GM18861 (cell line): ENCODE data around the gene PLA2G2F.

Experiments
- ATAC-seq: cut with Tn5 transposase; IDR thresholded peaks from one replicate; pipeline ENCODE4 v1.9.1; 2021; ENCODE audit not compliant: unreplicated experiment

The PLA2G2F gene

GRCh38 chr1:20141001-20141400 is 1.9 kb downstream of the PLA2G2F start:
- ATAC-seq = no peak

- no peak for ATAC-seq
Measured at GRCh38 chr1:20141466-20141865, 2.3 kb downstream of the PLA2G2F start.

- ATAC-seq = no peak
Measured at GRCh38 chr1:20142001-20142710, 3.0 kb downstream of the PLA2G2F start.

GRCh38 chr1:20143318-20143717 is 4.2 kb downstream of the PLA2G2F start:
- ATAC-seq = no peak

GRCh38 chr1:20143734-20144565 is 4.8 kb downstream of the PLA2G2F start:
- ATAC-seq = no peak

DNA sequence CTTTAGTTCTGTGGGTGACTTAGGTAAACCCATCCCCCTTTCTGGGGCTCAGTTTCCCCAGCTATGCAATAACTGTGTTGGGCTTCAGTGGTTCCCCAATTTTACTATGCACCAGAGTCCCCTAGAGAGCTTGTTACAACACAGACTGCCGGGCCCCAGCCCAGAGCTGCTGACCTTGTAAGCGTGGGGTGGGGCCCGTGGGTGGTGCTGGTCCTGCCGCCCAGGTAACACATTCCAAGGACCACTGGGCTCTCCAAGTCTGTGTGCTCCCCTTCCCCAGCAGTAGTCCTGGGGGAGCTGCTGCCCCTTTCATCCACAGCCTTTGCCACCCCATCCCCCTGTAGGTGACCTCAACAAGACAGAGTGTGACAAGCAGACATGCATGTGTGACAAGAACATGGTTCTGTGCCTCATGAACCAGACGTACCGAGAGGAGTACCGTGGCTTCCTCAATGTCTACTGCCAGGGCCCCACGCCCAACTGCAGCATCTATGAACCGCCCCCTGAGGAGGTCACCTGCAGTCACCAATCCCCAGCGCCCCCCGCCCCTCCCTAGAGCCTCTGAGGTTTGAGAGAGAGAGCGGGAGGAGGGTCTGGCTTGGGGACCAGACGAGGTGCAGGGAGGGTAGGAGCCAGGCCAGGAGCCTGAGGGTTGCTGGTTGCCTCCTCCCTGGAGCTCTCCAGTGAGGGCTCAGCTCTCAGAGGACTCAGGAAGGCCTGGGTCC is 8.9 kb downstream of the PLA2G2F start:
- no peak for ATAC-seq

GRCh38 chr1:20148571-20149500 is 9.7 kb downstream of the PLA2G2F start:
- no peak for ATAC-seq

DNA sequence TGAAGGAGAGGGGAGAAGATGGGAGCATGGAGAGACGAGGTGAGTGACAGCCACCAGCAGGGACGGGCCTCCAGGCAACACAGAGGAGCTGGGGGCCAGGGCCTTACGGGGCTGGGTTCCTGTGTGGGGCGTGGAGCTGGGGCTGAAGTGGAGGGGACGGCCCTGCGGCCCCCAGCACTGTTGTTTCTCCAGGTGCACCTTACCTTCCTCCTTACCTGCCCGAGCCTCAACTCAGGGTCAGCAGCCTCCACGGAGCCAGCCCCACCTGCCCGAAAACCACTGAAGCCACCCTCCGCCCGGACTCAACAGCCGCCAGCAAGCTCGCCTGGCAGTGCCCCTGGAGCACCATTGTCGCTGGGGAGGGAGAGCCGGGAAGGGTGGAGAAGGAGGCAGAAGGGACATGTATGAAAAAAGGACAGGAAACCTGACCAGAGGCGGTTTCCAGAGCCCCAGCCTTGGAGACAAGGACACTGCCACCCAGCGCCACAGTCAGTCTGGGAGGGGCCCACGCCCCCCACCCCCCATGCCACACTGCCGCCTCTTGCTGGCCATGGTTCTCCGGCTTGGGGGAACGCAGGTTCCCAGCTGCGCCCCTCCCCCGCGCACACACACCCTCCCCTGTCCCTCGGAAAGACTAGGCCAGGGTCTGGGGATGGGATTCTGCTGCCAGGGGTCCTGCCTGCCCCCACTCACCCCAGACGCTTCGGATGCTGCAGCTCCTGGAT is 10.6 kb downstream of the PLA2G2F start:
- ATAC-seq = no peak

- no peak for ATAC-seq
Measured at GRCh38 chr1:20150326-20150705, 11.2 kb downstream of the PLA2G2F start.

GRCh38 chr1:20150969-20151368 is 11.8 kb downstream of the PLA2G2F start:
- no peak for ATAC-seq

DNA sequence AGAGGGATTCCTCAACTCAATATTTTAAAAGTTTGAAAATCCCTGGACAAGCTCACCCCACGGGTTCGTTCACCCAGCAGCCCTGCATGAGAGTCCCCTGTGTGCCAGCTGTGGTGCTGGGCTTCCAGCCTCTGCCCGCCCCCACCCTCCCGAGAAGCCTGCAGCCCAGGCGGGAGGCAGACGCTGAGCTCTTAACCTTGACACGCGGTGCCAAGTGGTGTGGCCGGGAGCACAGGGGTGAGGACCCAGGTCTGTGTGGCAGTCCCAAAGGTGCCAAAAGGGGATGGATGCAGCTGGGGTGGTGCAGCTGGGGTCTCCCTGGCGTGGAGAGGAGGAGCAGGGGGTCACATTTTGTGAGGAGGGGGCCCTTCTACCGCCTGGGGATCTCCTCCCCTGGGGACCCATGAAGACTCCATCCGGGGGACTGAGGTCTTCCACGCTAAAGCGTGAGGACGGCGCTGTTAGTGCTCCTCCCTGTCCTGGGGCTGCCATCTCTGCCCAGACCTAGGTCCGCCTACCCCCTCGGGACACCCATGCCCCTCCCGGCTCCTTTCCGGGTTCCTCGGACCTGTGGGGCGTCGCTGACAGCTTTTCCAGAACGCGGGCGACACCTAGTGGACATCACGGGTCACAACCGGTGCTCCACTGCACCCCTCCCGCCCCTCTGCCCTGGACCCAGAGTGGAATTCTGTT is 12.9 kb downstream of the PLA2G2F start:
- no peak for ATAC-seq

- no peak for ATAC-seq
Measured at GRCh38 chr1:20152599-20152930, 13.4 kb downstream of the PLA2G2F start.

DNA sequence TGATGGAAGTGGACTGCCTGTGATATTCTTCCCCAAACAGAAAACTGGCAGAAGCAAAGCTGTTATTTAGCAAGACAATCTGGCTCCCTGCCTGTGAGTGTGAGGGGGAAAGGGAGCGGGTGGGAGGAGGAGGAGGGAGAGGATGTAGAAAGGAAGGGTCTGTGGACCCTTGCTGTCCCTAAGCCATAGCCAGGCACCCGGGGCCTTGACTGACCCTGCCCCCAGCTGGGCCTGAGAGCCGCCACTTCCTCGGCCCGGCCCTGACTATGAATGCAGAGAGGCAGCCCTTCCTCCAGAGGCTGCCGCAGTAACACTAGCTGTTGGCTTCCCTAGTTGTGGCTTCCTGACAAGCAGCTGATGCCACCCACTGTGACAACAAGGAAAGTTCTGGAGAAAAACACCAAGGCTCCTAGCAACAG is 13.9 kb downstream of the PLA2G2F start:
- no peak for ATAC-seq

DNA sequence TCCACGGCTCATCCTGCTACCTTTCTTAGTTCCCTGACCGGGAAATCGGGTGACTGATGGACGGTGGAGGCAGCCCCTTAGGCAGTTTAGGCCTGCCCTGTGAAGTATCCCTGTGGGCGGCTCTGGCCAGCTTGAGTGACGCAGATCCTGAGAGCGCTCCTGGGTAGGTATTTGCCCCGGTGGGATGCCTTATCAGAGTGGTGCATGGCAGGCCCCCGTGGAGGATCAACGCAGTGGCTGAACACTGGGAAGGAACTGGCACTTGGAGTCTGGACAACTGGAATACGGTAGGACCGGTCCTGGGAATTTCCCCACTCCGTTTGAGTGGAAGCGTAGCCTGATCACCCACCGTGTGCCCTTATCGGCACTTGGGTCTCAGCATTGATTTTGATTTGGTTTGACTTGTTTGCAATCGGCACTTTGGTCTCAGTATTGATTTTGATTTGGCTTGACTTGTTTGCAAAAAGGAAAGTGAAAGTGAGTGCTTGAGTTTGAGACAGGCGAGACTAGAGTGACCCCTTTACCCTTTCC is 15.2 kb downstream of the PLA2G2F start:
- no peak for ATAC-seq

DNA sequence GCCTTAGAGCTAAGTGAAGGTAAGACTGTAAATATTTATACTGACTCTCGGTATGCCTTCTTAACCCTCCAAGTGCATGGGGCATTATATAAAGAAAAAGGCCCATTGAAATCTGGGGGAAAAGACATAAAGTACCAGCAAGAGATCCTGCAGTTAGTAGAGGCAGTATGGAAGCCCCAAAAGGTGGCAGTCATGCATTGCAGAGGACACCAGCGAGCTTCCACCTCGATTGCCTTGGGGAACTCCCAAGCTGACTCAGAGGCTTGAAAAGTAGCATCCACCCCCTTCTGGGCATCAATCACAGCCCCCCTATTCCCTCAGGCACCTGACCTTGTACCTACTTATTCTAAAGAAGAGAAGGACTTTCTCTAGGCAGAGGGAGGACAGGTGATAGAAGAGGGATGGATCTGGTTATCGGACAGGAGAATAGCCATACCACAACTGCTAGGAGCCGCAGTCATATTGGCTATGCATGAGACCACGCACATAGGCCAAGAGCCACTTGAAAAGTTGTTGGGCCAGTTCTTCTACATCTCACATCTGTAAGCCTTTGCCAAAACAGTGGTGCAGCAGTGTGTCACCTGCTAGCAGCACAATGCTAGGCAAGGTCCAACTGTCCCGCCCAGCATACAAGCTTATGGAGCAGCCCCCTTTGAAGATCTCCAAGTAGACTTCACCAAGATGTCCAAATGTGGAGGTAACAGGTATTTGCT is 19.4 kb downstream of the PLA2G2F start:
- ATAC-seq = no peak

GRCh38 chr1:20160034-20160433 is 20.9 kb downstream of the PLA2G2F start:
- ATAC-seq = no peak

DNA sequence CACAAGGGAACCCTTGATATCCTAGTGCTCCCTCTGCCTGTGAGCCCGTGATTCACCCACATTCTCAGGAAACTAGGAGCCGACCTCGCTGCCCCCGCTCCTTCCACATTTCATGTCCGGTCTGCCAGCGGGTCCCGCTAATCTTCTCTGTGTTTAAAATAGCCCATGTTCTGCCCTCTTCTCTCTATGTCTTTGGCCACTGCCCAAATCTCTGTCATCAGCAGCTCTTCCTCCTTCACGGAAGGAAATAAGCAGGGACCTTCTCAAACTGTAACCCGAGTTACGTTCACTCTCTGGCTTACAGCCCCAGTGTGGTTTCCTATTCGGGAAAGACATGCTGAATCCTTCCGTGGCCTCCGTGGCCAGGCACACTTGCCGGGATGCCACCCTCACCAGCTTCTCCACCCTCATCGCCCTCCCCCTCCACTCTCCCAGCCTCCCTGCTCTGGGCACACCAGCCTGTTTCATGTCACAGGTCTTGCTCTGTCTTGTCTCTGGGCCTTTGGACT is 25.6 kb downstream of the PLA2G2F start:
- ATAC-seq = no peak

DNA sequence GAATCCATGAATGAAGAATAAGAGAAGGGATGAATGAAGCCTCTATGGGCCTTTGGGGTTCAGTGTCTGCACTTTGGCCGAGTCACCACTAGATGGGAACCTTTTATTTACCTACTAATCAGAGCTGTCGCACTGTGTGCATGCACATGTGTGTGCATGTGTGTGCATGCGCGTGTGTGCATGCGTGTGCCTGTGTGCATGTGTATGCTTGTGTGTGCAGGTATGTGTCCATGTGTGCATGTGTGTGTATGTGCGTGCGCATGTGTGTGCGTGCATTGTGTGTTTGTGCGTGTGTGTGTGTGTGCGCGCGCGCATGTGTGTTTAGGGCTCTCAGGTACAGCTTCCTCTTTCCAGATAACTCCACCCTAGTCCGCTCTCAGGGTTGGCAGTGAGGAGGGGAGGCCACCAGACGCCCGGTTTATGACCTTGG is 26.4 kb downstream of the PLA2G2F start:
- ATAC-seq = no peak
